HG02943 (cell line): ENCODE measurements around the gene PLSCR4.
"Not testable (repeated sequence)": the region's sequence is repeated elsewhere in the genome, so short reads cannot be mapped to it uniquely, and the experiment has no call there.

Source experiments
- ATAC-seq: cut with Tn5 transposase; IDR thresholded peaks from one replicate; pipeline ENCODE4 v1.9.1; 2021; ENCODE audit warnings: mild to moderate bottlenecking, low read depth, moderate library complexity; ENCODE audit not compliant: unreplicated experiment

The PLSCR4 gene

GRCh38 chr3:146249921-146250320 lies 984 bp downstream of the PLSCR4 start:
- no peak for ATAC-seq

- no peak for ATAC-seq
Measured at GRCh38 chr3:146247911-146248310, 3.0 kb downstream of the PLSCR4 start.

GRCh38 chr3:146246526-146246925 lies 4.4 kb downstream of the PLSCR4 start:
- no peak for ATAC-seq

- no peak for ATAC-seq
Measured at GRCh38 chr3:146243559-146243958, 7.3 kb downstream of the PLSCR4 start.

GRCh38 chr3:146241523-146242240 lies 9.2 kb downstream of the PLSCR4 start:
- ATAC-seq: no peak

- no peak for ATAC-seq
Measured at GRCh38 chr3:146233487-146233886, 17.4 kb downstream of the PLSCR4 start.

- no peak for ATAC-seq
Measured at GRCh38 chr3:146227486-146227885, 23.4 kb downstream of the PLSCR4 start.

GRCh38 chr3:146226881-146227280 lies 24.0 kb downstream of the PLSCR4 start:
- no peak for ATAC-seq

GRCh38 chr3:146225458-146225857 lies 25.4 kb downstream of the PLSCR4 start:
- not testable (repeated sequence) for ATAC-seq

- ATAC-seq: no peak
Measured at GRCh38 chr3:146223401-146224373, 27.2 kb downstream of the PLSCR4 start.

GRCh38 chr3:146222204-146223046 lies 28.5 kb downstream of the PLSCR4 start:
- ATAC-seq: no peak

- ATAC-seq: no peak
Measured at GRCh38 chr3:146221276-146221675, 29.6 kb downstream of the PLSCR4 start.

GRCh38 chr3:146218880-146219866 lies 31.7 kb downstream of the PLSCR4 start:
- ATAC-seq: no peak

- no peak for ATAC-seq
Measured at GRCh38 chr3:146217324-146217723, 33.6 kb downstream of the PLSCR4 start.

- ATAC-seq: no peak
Measured at GRCh38 chr3:146214493-146214892, 36.4 kb downstream of the PLSCR4 start.

- ATAC-seq: no peak
Measured at GRCh38 chr3:146209371-146209770, 41.5 kb downstream of the PLSCR4 start.

- no peak for ATAC-seq
Measured at GRCh38 chr3:146203776-146204175, 47.1 kb downstream of the PLSCR4 start.

- no peak for ATAC-seq
Measured at GRCh38 chr3:146200461-146201220, 50.3 kb downstream of the PLSCR4 start.

GRCh38 chr3:146199762-146200161 lies 51.1 kb downstream of the PLSCR4 start:
- ATAC-seq: no peak
